PFSK-1 (cell line): Measurements from ENCODE around the gene ZNF536.

Experiments used
- FOXP2 ChIP-seq: optimal IDR thresholded peaks from 2 replicates; pipeline ENCODE3; 2011; ENCODE audit warnings: borderline replicate concordance, control low read depth, inconsistent platforms; ENCODE audit not compliant: insufficient read depth; ENCODE audit errors: extremely low read length, extremely low read depth
- POLR2AphosphoS5 ChIP-seq: IDR thresholded peaks from 2 replicates; pipeline ENCODE4 v1.6.1; 2012; ENCODE audit warnings: low read depth, mild to moderate bottlenecking, control low read depth, low read length, moderate library complexity
- REST ChIP-seq, 2 experiments: IDR thresholded peaks; 2 replicates each; pipeline versions ENCODE4 v1.6.1 to v1.8.0; 2011 to 2012; ENCODE audit warnings: low read depth in 2 of 2, low read length in 2 of 2, control low read depth in 1 of 2, inconsistent platforms in 1 of 2, mild to moderate bottlenecking in 1 of 2, moderate library complexity in 1 of 2; ENCODE audit not compliant: insufficient read depth in 1 of 2
- SIN3A ChIP-seq: IDR thresholded peaks from 2 replicates; pipeline ENCODE4 v1.6.1; 2012; ENCODE audit warnings: mild to moderate bottlenecking, low read length, moderate library complexity, borderline replicate concordance; ENCODE audit not compliant: insufficient read depth
- TAF1 ChIP-seq: IDR thresholded peaks from 2 replicates; pipeline ENCODE4 v1.6.1; 2012; ENCODE audit warnings: low read length, control low read depth, borderline replicate concordance; ENCODE audit not compliant: insufficient read depth

The ZNF536 gene

DNA sequence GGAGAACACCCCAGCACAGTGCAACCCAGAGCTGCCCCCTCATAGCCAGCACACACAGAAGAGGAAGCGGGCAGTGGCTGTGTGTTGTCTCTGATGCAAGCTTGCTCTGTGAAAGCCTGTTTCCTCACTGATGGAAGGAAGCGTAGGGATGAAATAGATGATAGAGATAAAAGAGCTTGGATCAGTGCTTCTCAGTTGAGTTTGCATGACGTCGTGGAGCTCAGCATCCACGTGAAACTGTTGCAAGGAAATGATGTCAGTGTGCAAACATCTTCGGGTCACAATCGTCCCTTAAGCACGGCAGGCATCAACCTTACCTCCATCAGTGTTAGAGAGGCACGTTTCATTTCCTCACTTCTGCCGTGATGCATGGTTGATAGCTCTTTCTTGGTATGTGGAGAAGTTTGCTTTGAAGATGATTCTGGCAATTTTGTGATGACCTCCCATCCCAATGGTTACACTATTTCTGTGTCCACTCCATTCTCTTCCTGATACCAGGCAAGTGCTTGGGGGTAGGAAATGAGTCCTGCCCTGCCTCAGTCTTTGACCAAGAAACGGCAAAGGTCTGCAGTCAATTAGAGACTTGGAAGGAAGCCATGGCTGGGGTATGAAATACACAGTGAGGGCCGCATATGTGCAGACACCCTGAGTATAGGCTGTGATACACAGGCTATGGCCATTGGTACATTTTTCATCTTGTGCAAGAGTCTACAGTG, 183.0 kb downstream of the ZNF536 start:
- TF ChIP-seq POLR2AphosphoS5 (no peak), SIN3A (no peak), REST (IDR thresholded peaks at IDR 0.05; ENCODE audit: insufficient read depth in 1 of 2, low read depth in 2 of 2, low read length in 2 of 2) (no peak), TAF1 (no peak), FOXP2 (no peak)

DNA sequence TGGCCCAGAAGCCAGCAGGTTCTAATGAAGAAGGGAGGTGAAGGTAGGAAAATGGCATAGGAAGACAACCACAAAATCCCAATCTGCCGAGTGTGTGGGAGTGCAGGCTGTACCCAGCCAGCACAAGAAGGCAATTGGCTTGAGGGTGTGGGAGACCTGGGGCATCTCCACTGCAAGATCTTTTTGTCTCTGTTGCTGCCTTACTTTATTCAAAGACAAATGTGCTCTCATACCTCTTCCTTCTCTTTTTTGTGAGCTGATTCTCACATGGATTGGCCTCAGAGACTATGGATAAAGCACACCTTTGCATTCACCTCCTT, 183.6 kb downstream of the ZNF536 start:
- TF ChIP-seq SIN3A (no peak), FOXP2 (no peak), REST (IDR thresholded peaks at IDR 0.05; ENCODE audit: insufficient read depth in 1 of 2, low read depth in 2 of 2, low read length in 2 of 2) (no peak), POLR2AphosphoS5 (no peak), TAF1 (no peak)

- TF ChIP-seq FOXP2 (no peak), SIN3A (no peak), POLR2AphosphoS5 (no peak), REST (IDR thresholded peaks at IDR 0.05; ENCODE audit: insufficient read depth in 1 of 2, low read depth in 2 of 2, low read length in 2 of 2) (no peak)
Measured at GRCh38 chr19:30556230-30556711, 184.1 kb downstream of the ZNF536 start.

- no peak for TF ChIP-seq TAF1
- no peak for TF ChIP-seq POLR2AphosphoS5
- TF ChIP-seq FOXP2, result no peak
- TF ChIP-seq SIN3A, result no peak
- TF ChIP-seq REST (IDR thresholded peaks at IDR 0.05; ENCODE audit: insufficient read depth in 1 of 2, low read depth in 2 of 2, low read length in 2 of 2), result no peak
Measured at GRCh38 chr19:30557212-30557611, 185.0 kb downstream of the ZNF536 start.

GRCh38 chr19:30557927-30558557, 185.9 kb downstream of the ZNF536 start:
- TF ChIP-seq POLR2AphosphoS5, result no peak
- TF ChIP-seq TAF1, result no peak
- no peak for TF ChIP-seq SIN3A
- TF ChIP-seq REST (IDR thresholded peaks at IDR 0.05; ENCODE audit: insufficient read depth in 1 of 2, low read depth in 2 of 2, low read length in 2 of 2), result no peak
